ENCODE measurements around the gene PTPRM. TPM values are rescaled to one million over a fixed set of nuclear protein-coding genes. Genes with fewer than 3 reads are reported as not detected.

PTPRM gene
- total and polyA plus RNA-seq, 4 donors, result 9.2 to 23.0 (median 12.7) TPM

GRCh38 chr18:8029731-8030130 lies 462.6 kb downstream of the PTPRM start:
- TF ChIP-seq HNF4A (conservative IDR thresholded peaks at IDR 0.05) (no peak), SP1 (IDR thresholded peaks at IDR 0.05) (no peak), EGR1 (IDR thresholded peaks at IDR 0.05; ENCODE audit: low read depth in 2 of 2) (no peak), FOXA2 (IDR thresholded peaks at IDR 0.05) (no peak)
- TF ChIP-seq, protein P1, sequence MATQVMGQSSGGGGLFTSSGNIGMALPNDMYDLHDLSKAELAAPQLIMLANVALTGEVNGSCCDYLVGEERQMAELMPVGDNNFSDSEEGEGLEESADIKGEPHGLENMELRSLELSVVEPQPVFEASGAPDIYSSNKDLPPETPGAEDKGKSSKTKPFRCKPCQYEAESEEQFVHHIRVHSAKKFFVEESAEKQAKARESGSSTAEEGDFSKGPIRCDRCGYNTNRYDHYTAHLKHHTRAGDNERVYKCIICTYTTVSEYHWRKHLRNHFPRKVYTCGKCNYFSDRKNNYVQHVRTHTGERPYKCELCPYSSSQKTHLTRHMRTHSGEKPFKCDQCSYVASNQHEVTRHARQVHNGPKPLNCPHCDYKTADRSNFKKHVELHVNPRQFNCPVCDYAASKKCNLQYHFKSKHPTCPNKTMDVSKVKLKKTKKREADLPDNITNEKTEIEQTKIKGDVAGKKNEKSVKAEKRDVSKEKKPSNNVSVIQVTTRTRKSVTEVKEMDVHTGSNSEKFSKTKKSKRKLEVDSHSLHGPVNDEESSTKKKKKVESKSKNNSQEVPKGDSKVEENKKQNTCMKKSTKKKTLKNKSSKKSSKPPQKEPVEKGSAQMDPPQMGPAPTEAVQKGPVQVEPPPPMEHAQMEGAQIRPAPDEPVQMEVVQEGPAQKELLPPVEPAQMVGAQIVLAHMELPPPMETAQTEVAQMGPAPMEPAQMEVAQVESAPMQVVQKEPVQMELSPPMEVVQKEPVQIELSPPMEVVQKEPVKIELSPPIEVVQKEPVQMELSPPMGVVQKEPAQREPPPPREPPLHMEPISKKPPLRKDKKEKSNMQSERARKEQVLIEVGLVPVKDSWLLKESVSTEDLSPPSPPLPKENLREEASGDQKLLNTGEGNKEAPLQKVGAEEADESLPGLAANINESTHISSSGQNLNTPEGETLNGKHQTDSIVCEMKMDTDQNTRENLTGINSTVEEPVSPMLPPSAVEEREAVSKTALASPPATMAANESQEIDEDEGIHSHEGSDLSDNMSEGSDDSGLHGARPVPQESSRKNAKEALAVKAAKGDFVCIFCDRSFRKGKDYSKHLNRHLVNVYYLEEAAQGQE (IDR thresholded peaks at IDR 0.05), result no peak
- TF ChIP-seq, protein P2, sequence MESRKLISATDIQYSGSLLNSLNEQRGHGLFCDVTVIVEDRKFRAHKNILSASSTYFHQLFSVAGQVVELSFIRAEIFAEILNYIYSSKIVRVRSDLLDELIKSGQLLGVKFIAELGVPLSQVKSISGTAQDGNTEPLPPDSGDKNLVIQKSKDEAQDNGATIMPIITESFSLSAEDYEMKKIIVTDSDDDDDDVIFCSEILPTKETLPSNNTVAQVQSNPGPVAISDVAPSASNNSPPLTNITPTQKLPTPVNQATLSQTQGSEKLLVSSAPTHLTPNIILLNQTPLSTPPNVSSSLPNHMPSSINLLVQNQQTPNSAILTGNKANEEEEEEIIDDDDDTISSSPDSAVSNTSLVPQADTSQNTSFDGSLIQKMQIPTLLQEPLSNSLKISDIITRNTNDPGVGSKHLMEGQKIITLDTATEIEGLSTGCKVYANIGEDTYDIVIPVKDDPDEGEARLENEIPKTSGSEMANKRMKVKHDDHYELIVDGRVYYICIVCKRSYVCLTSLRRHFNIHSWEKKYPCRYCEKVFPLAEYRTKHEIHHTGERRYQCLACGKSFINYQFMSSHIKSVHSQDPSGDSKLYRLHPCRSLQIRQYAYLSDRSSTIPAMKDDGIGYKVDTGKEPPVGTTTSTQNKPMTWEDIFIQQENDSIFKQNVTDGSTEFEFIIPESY (IDR thresholded peaks at IDR 0.05), result no peak
- TF ChIP-seq, protein P3, sequence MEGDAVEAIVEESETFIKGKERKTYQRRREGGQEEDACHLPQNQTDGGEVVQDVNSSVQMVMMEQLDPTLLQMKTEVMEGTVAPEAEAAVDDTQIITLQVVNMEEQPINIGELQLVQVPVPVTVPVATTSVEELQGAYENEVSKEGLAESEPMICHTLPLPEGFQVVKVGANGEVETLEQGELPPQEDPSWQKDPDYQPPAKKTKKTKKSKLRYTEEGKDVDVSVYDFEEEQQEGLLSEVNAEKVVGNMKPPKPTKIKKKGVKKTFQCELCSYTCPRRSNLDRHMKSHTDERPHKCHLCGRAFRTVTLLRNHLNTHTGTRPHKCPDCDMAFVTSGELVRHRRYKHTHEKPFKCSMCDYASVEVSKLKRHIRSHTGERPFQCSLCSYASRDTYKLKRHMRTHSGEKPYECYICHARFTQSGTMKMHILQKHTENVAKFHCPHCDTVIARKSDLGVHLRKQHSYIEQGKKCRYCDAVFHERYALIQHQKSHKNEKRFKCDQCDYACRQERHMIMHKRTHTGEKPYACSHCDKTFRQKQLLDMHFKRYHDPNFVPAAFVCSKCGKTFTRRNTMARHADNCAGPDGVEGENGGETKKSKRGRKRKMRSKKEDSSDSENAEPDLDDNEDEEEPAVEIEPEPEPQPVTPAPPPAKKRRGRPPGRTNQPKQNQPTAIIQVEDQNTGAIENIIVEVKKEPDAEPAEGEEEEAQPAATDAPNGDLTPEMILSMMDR (IDR thresholded peaks at IDR 0.05; ENCODE audit: low read depth, low read length, missing input control), result no peak
- TF ChIP-seq, protein P4, sequence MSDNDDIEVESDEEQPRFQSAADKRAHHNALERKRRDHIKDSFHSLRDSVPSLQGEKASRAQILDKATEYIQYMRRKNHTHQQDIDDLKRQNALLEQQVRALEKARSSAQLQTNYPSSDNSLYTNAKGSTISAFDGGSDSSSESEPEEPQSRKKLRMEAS (IDR thresholded peaks at IDR 0.05), result no peak
- H3K27me3 ChIP-seq (ENCODE audit: control insufficient read depth in 4 of 4, insufficient read depth in 4 of 4, low read length in 3 of 4), result no peaks in the 10 kb centered on the region
- 97% methylated on average over 8 of the region's 8 CpGs for WGBS
- H3K4me1 ChIP-seq (ENCODE audit: control insufficient read depth in 4 of 4, insufficient read depth in 4 of 4, low read length in 3 of 4), result no peaks in the 10 kb centered on the region
- no peak overlapping the region for H3K27ac ChIP-seq (ENCODE audit: low read depth in 1 of 2, low read length in 2 of 2)
- DNase-seq (ENCODE audit: low spot score), result no peak
- H3K9ac ChIP-seq (ENCODE audit: low read depth in 1 of 2, low read length in 2 of 2), result no peak overlapping the region
- H3K36me3 ChIP-seq (ENCODE audit: control insufficient read depth in 4 of 4, insufficient read depth in 3 of 4, low read depth in 1 of 4, low read length in 3 of 4), result no peaks in the 10 kb centered on the region
- no peak overlapping the region for H3K4me3 ChIP-seq (ENCODE audit: low read depth in 1 of 3, low read length in 3 of 3)
- H3K9me3 ChIP-seq (ENCODE audit: control insufficient read depth in 4 of 4, low read length in 3 of 4), result no peaks in the 10 kb centered on the region

- Histone ChIP-seq H3K36me3 (ENCODE audit: control insufficient read depth in 4 of 4, insufficient read depth in 3 of 4, low read depth in 1 of 4, low read length in 3 of 4) (no peaks in the 10 kb centered on the region), H3K9me3 (ENCODE audit: control insufficient read depth in 4 of 4, low read length in 3 of 4) (no peaks in the 10 kb centered on the region), H3K27me3 (ENCODE audit: control insufficient read depth in 4 of 4, insufficient read depth in 4 of 4, low read length in 3 of 4) (no peaks in the 10 kb centered on the region), H3K9ac (ENCODE audit: low read depth in 1 of 2, low read length in 2 of 2) (no peak overlapping the region), H3K27ac (ENCODE audit: low read depth in 1 of 2, low read length in 2 of 2) (no peak overlapping the region), H3K4me1 (ENCODE audit: control insufficient read depth in 4 of 4, insufficient read depth in 4 of 4, low read length in 3 of 4) (no peaks in the 10 kb centered on the region), H3K4me3 (ENCODE audit: low read depth in 1 of 3, low read length in 3 of 3) (no peak overlapping the region)
- TF ChIP-seq, protein P1 (IDR thresholded peaks at IDR 0.05), result no peak
- TF ChIP-seq, protein P2 (IDR thresholded peaks at IDR 0.05), result no peak
- TF ChIP-seq FOXA1 (IDR thresholded peaks at IDR 0.05) (no peak), HNF4A (conservative IDR thresholded peaks at IDR 0.05) (no peak), EGR1 (IDR thresholded peaks at IDR 0.05; ENCODE audit: low read depth in 2 of 2) (no peak), RXRA (IDR thresholded peaks at IDR 0.05) (no peak), JUND (IDR thresholded peaks at IDR 0.05) (no peak), NR2F2 (IDR thresholded peaks at IDR 0.05) (no peak), ATF3 (IDR thresholded peaks at IDR 0.05) (no peak)
- TF ChIP-seq, protein P3 (IDR thresholded peaks at IDR 0.05; ENCODE audit: low read depth, low read length, missing input control), result no peak
- DNase-seq (ENCODE audit: low spot score), result no peak
- WGBS, result 95% methylated on average over 4 of the region's 4 CpGs
These were observed 463.1 kb downstream of the PTPRM start for GRCh38 chr18:8030201-8030600.
